HG03521 (cell line): ENCODE data around the gene SBK3.
"Not testable (repeated sequence)": the region's sequence is repeated elsewhere in the genome, so short reads cannot be mapped to it uniquely, and the experiment has no call there.

Experiments
- ATAC-seq: cut with Tn5 transposase; IDR thresholded peaks from one replicate; pipeline ENCODE4 v1.9.1; 2021; ENCODE audit warnings: mild to moderate bottlenecking, moderate library complexity; ENCODE audit not compliant: unreplicated experiment

Gene SBK3

DNA sequence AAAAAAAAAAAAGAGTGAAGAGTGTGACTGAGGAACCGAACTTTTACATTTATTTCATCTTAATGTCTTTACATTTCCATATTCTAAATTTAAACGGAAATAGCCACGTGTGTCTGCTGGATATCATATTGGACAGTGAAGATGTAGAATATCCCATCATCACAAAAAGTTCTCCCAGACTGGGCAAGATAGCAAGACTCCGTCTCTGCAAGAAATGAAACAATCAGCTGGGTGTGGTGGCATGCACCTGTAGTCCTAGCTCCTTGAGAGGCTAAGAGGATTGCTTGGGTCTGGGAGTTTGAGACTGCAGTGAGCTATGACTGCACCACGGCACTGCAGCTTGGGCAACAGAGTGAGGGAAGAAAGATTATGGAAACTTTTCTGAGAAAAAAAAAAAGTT is 31.4 kb upstream of the SBK3 start:
- ATAC-seq = no peak

DNA sequence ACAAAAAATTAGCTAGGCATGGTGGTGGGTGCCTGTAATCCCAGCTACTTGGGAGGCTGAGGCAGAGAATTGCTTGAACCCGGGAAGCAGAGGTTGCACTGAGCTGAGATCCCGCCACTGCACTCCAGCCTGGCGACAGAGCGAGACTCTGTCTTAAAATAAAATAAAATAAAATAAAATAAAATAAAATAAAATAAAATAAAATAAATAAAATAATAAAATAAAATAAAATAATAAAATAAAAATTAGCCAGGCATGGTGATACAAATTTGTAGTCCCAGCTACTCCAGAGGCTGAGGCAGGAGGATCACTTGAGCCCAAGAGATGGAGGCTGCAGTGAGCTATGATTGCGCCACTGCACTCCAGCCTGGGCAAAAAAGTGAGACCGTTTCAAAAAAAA is 28.6 kb upstream of the SBK3 start:
- not testable (repeated sequence) for ATAC-seq

DNA sequence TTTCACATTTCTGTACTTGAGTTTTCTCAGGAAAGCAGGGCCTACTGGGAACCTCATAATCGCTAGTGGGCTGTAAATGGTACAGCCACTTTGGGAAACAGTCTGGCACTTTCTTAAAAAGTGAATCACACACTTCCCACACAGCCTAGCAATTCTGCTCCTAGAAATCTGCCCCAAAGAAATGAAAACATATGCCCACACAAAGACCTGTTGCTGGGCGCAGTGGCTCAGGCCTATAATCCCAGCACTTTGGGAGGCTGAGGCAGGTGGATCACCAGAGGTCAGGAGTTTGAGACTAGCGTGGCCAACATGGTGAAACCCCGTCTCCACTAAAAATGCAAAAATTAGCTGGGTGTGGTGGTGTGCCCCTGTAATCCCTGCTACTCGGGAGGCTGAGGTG is 24.1 kb upstream of the SBK3 start:
- ATAC-seq = not testable (repeated sequence)

DNA sequence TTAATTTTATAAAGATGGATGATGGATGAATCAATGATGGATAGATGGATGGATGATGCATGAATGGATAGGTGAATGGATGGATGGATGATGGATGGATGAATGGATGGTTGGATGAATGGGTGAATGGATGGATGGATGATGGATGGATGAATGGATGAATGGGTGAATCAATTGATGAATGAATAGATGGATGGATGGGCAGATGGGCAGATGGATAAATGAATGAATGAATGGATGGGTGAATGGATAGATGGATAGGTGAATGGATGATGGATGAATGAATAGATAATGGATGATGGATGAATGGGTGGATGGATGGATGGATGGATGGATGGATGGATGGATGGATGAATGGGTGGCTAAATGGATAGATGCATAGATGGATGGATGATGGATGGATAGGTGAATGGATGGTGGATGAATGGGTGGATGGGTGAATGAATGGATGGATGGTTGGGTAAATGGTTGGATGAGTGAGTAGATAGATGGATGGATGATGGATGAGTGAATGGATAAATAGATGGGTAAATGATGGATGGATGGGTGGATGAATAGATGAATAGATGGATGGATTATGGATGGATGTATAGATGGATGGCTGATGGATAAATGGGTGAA is 22.5 kb upstream of the SBK3 start:
- no peak for ATAC-seq

DNA sequence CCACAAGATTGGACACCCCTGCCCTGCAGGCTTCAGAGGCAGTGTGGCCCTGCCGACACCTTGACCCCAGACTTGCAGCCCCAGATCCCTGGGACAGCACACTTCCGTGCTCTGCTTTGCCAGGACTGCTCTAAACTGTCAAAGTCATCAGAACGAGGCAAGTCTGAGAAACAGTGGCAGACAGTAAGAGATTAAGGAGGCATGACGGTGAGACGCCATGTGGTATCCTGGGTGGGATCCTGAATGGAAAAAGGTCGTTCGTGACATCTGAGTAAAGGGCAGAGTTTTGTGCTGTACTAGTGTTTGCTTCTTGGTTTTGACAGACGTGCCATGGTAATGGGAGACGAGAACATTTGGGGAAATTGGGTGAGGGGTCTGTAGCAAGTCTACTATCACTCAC is 21.5 kb upstream of the SBK3 start:
- ATAC-seq = no peak

- ATAC-seq = no peak
Measured at GRCh38 chr19:55563261-55563690, 17.9 kb upstream of the SBK3 start.

GRCh38 chr19:55559684-55560083 is 14.3 kb upstream of the SBK3 start:
- no peak for ATAC-seq

GRCh38 chr19:55554741-55555152 is 9.4 kb upstream of the SBK3 start:
- ATAC-seq = no peak

GRCh38 chr19:55554302-55554701 is 9.0 kb upstream of the SBK3 start:
- ATAC-seq = no peak

DNA sequence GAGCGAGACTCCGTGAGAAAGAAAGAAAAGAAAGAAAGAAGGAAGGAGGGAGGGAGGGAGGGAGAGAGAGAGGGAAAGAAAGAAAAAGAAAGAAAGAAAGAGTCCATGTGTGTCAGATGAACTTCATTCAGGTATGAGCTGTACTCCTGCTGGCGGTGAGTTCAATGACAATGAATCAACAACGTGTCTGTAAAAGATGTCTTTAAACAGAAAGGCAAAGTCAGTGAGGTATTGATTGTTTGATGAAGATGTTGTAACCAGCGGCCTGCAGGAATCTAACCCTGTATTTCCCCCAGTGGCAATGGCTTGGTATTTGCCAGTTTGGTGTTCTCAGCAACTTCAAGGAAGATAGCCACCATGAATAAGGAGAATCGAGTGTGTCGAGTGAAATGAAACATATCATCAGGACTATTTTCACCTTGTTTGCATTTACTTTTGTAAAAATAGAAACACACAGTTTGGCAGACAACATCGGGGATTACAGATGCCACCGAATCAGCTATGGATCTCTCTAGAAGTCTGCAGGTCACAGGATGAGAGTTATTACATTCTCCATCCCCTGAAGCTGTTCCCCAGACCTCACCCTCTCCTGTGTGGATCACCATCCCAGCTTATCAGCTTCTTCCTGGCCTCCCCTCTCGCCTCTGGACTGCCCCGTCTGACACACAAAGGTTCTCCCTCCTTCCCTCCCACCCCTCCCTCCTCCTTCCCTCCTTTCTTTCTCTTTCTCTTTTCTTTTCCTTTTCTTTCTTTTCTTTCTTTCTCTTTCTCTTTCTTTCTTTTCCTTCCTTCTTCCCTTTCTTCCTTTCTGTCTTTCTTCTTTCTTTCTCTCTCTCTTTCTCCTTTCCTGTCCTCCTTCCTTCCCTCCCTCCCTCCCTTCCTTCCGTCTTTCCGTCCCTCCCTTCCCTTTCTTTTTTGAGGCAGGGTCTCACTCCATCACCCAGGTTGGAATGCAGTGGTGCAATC is 8.2 kb upstream of the SBK3 start:
- ATAC-seq = no peak

GRCh38 chr19:55552620-55553019 is 7.3 kb upstream of the SBK3 start:
- ATAC-seq = no peak

DNA sequence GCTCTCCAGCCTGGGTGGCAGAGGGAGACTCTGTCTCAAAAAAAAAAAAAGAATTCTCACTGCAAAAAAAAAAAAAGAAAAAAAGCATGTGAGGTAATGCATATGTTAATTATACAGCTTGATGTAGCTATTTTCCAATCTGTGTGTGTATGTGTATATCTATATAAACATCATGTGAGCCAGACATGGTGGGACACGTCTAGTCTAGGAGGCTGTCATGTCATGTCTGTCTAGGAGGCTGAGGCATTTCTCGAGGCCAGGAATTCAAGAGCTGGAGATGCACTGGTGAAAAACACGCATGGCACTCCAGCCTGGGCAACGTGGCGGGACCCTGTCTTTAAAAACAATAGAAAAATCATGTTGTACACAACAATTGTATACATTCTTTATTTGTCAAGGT is 6.9 kb upstream of the SBK3 start:
- no peak for ATAC-seq

DNA sequence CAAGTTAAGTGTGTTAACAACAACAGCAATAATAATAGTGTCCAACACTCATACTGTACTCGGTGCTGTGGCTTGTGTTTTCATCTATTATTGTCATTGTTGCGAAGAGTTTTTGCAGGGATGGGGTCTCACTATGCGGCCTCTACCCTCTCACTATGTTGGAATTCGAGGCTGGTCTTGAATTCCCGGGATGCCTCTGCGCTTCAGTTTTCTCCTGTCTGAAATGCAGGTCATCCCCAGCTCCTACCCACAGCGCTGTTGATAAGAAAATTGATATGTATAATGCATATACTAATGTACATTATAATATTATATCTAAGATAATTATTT is 4.9 kb upstream of the SBK3 start:
- ATAC-seq = no peak

DNA sequence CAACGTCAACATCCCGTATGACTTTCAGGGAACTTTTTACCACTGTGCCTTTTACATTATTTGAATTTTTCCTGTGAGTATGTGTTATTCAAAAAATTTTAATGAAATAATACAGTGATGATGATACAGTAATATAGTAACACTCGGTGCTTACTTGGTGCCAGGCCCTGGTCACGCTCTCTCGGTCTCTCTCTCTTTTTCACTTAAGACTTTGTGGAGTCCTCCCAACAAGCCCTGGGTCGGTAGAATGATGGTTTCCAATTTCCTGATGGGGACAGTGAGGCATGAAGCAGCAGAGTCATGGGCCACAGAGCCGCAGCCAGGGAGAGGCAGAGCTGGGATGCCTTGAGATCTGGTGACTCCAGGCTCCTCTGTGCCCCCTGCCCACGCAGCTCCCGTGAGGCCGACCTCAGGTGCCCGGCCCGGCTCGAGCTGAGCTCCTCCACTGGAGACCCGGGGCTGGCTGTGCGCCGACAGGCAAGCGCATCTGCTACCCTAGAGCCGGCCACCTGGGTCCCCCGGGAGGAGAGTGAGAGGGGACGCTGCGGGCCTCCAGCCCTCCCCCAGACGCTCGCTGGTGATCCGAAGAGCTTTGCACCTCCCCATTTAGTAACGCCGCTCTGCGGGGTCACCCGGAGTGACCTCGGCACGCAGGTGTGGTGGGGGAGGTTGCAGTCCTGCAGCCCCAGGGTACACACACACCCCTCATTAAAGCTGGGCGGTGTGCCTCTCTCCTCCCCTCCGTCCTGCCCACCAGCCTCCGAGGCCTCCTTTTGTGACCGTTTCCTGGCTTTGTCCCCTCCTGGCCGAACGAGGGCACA is 4.4 kb upstream of the SBK3 start:
- ATAC-seq = no peak

GRCh38 chr19:55546822-55547614 is 1.7 kb upstream of the SBK3 start:
- no peak for ATAC-seq

DNA sequence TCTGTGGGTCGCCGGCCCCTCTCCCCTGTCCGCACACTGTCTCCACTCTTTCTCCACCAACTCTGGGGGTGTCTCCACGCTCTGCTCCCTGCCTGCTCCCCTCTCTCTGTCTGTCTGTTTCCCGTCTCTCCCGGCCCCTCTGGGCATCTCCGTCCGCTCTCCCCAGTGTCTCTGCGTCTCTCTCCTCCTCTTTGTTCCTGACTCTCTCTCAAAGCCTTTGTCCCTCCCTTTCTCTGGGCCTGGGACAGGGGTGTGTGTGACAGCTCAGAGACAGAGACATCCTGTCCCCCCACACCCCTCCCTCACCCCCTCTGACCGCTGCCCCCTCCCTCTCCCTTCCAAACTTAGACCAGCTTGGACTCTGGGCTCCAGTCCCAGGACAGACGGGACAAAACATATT is 668 bp upstream of the SBK3 start:
- no peak for ATAC-seq

GRCh38 chr19:55544776-55545439 is 435 bp downstream of the SBK3 start:
- no peak for ATAC-seq

DNA sequence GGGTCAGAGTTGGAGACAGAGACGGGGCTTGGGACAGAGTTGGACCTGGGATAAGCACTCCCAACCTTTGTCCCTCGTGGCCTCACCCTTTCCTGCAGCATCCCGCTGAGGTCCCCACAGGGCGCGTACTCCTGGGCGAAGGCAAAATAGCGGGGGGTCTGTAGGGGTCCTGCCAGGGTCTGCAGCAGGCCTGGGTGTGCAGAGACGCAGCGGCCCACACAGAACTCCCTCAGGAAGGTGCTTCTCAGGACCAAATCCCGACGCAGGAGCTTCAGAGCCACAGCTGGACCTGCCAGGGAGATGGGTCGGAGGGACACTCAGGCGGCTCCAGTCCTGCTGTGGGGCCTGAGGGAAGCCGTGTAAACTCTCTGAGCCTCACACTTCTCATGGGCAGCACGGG is 1.3 kb downstream of the SBK3 start:
- no peak for ATAC-seq

DNA sequence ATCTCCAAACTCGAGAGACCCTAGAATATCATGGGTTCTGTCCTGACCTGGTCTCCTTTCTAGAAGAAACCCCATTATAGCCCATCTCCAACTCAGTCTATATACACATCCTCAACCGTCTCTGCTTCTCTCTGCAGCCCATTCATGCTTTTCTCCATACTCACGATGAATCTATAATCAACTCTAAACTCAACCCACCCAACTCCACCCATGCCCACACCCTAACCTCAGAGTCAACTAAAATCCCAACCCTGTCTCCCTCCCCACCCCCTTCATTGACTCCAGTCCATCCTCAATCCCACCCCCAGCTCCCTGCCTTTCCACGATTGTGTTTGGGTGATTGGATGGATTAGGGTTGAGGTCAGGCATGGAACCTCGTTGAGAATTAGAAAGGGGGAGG is 1.8 kb downstream of the SBK3 start:
- no peak for ATAC-seq

- ATAC-seq = no peak
Measured at GRCh38 chr19:55542292-55542855, 3.0 kb downstream of the SBK3 start.
